Vagina (tissue), 2 donors: ENCODE data around the gene AMOT. TPM values are rescaled to one million over a fixed set of nuclear protein-coding genes. Genes with fewer than 3 reads are reported as not detected.

Experiments used
- DNase-seq, 2 donors: peaks; one replicate each; pipeline ENCODE4 v3.0.0-alpha.2; 2017; ENCODE audit errors: extremely low spot score in 2 of 2
- H3K27ac ChIP-seq: fragments of 200-600 bp; sonication (generic); one replicate; pipeline ENCODE4 v1.5.1; 2019
- H3K27me3 ChIP-seq: fragments of 200-600 bp; sonication (generic); one replicate; pipeline ENCODE4 v1.5.1; 2019
- H3K36me3 ChIP-seq, 2 donors: fragments of 200-600 bp; sonication (generic); one replicate each; pipeline ENCODE4 v1.5.1; 2017 to 2019
- H3K4me1 ChIP-seq: fragments of 200-600 bp; sonication (generic); one replicate; pipeline ENCODE4 v1.5.1; 2019
- H3K4me3 ChIP-seq, 2 donors: fragments of 200-600 bp; sonication (generic); 1 replicate in 1 of 2; 2 replicates in 1 of 2; pipeline ENCODE4 v1.5.1; 2016 to 2019
- H3K9me3 ChIP-seq: fragments of 200-600 bp; sonication (generic); one replicate; pipeline ENCODE4 v1.5.1; 2019
- CTCF ChIP-seq, 3 experiments: fragments of 450-650 bp in 2 of 3; fragments of 200-600 bp in 1 of 3; sonication (generic) in 1 of 3; IDR thresholded peaks; one replicate each; pipeline ENCODE4 v1.5.1; 2017 to 2019; ENCODE audit warnings: antibody characterized with exemption in 3 of 3, mild to moderate bottlenecking in 2 of 3, moderate library complexity in 2 of 3
- POLR2A ChIP-seq, 2 donors: fragments of 450-650 bp; IDR thresholded peaks; one replicate each; pipeline ENCODE4 v1.6.1; 2017; ENCODE audit warnings: antibody characterized with exemption in 2 of 2, mild to moderate bottlenecking in 2 of 2, moderate library complexity in 2 of 2
- POLR2AphosphoS5 ChIP-seq, 2 donors: sonication (generic); formaldehyde crosslinking; IDR thresholded peaks; one replicate each; pipeline ENCODE4 v1.9.0; 2017; ENCODE audit warnings: antibody characterized with exemption in 2 of 2, mild to moderate bottlenecking in 2 of 2, low read depth in 1 of 2; ENCODE audit not compliant: insufficient read depth in 1 of 2
- intact Hi-C: fragments of 100-400 bp; cut with DNase I; formaldehyde crosslinking; loops from one replicate; pipeline ENCODE4 v1.15.1; 2023
- total RNA-seq: library from RNA; depleted of rRNA; stranded (reverse); fragments of >200 nt; gene quantifications from one replicate; pipeline ENCODE4 v1.2.3, GENCODE V29; 2016

The AMOT gene
- total RNA-seq, 1 donor from 2014 or later: 9.8 TPM

- Histone ChIP-seq H3K27me3 (no peaks in the 10 kb centered on the region), H3K4me3 (no peak overlapping the region), H3K27ac (no peak overlapping the region), H3K9me3 (no peaks in the 10 kb centered on the region), H3K4me1 (no peaks in the 10 kb centered on the region), H3K36me3 (no peaks in the 10 kb centered on the region)
- TF ChIP-seq POLR2A (IDR thresholded peaks at IDR 0.05): no peak
- no peak for TF ChIP-seq POLR2AphosphoS5 (IDR thresholded peaks at IDR 0.05; ENCODE audit: insufficient read depth in 1 of 2, low read depth in 1 of 2)
- TF ChIP-seq CTCF (IDR thresholded peaks at IDR 0.05): no peak
- intact Hi-C loops: no loop called here
- DNase-seq: no peak
These were observed 41.9 kb downstream of the AMOT start for GRCh38 chrX:112798736-112799135.

- no peak for DNase-seq
- intact Hi-C loops: no loop called here
- Histone ChIP-seq H3K27ac (no peak overlapping the region), H3K4me1 (no peaks in the 10 kb centered on the region), H3K36me3 (no peaks in the 10 kb centered on the region), H3K4me3 (no peak overlapping the region), H3K9me3 (no peaks in the 10 kb centered on the region), H3K27me3 (no peaks in the 10 kb centered on the region)
- no peak for TF ChIP-seq POLR2A (IDR thresholded peaks at IDR 0.05)
- TF ChIP-seq POLR2AphosphoS5 (IDR thresholded peaks at IDR 0.05; ENCODE audit: insufficient read depth in 1 of 2, low read depth in 1 of 2): no peak
- no peak for TF ChIP-seq CTCF (IDR thresholded peaks at IDR 0.05)
These were observed 50.7 kb downstream of the AMOT start for GRCh38 chrX:112789931-112790330.

- Histone ChIP-seq H3K27ac (no peak overlapping the region), H3K36me3 (no peaks in the 10 kb centered on the region)
- TF ChIP-seq CTCF (IDR thresholded peaks at IDR 0.05) (no peak), POLR2AphosphoS5 (IDR thresholded peaks at IDR 0.05; ENCODE audit: insufficient read depth in 1 of 2, low read depth in 1 of 2) (no peak), POLR2A (IDR thresholded peaks at IDR 0.05) (no peak)
These were observed 54.6 kb downstream of the AMOT start for GRCh38 chrX:112786076-112786475.

GRCh38 chrX:112785344-112785743 is 55.3 kb downstream of the AMOT start:
- DNase-seq: no peak
- TF ChIP-seq POLR2A (IDR thresholded peaks at IDR 0.05) (no peak), CTCF (IDR thresholded peaks at IDR 0.05) (no peak), POLR2AphosphoS5 (IDR thresholded peaks at IDR 0.05; ENCODE audit: insufficient read depth in 1 of 2, low read depth in 1 of 2) (no peak)
- Histone ChIP-seq H3K27me3 (no peaks in the 10 kb centered on the region), H3K9me3 (no peaks in the 10 kb centered on the region), H3K4me3 (no peak overlapping the region), H3K36me3 (no peaks in the 10 kb centered on the region), H3K27ac (no peak overlapping the region), H3K4me1 (no peaks in the 10 kb centered on the region)
- intact Hi-C loops: no loop called here

More at GRCh38 chrX:112786076-112786475, 54.6 kb downstream of the AMOT start:
- Histone ChIP-seq H3K27me3 (no peaks in the 10 kb centered on the region), H3K4me3 (no peak overlapping the region), H3K4me1 (no peaks in the 10 kb centered on the region), H3K9me3 (no peaks in the 10 kb centered on the region)
- intact Hi-C loops: no loop called here
- no peak for DNase-seq

GRCh38 chrX:112784692-112785091 is 55.9 kb downstream of the AMOT start:
- no peak for DNase-seq
- no peaks in the 10 kb centered on the region for H3K27me3 ChIP-seq
- intact Hi-C loops: no loop called here
- TF ChIP-seq CTCF (IDR thresholded peaks at IDR 0.05): no peak
- no peak for TF ChIP-seq POLR2A (IDR thresholded peaks at IDR 0.05)
- no peak for TF ChIP-seq POLR2AphosphoS5 (IDR thresholded peaks at IDR 0.05; ENCODE audit: insufficient read depth in 1 of 2, low read depth in 1 of 2)
- H3K27ac ChIP-seq: no peak overlapping the region
- H3K9me3 ChIP-seq: no peaks in the 10 kb centered on the region
- H3K36me3 ChIP-seq: no peaks in the 10 kb centered on the region
- no peak overlapping the region for H3K4me3 ChIP-seq
- H3K4me1 ChIP-seq: no peaks in the 10 kb centered on the region
